DND-41 (cell line): ENCODE results near the gene EPHB2.

Experiments
- ATAC-seq: fragments of 200-7000 bp; cut with Tn5 transposase; 3 replicates; pipeline ENCODE4 v1.9.1; 2021; ENCODE audit warnings: low read depth; ENCODE audit not compliant: insufficient read depth
- DNase-seq: peaks from one replicate; pipeline ENCODE4 v3.0.0-alpha.2; 2020
- H2AFZ ChIP-seq: 2 replicates; pipeline ENCODE4 v1.6.0; 2012; ENCODE audit warnings: low read depth, low read length
- H3K27ac ChIP-seq: 2 replicates; pipeline ENCODE4 v1.5.1; 2012; ENCODE audit warnings: low read length, inconsistent platforms
- H3K27me3 ChIP-seq: fragments of 200-600 bp; sonication (generic); 2 replicates; pipeline ENCODE4 v1.6.0; 2012; ENCODE audit warnings: low read length, mild to moderate bottlenecking, inconsistent platforms; ENCODE audit not compliant: insufficient read depth, poor library complexity
- H3K36me3 ChIP-seq: 2 replicates; pipeline ENCODE4 v1.5.1; 2012; ENCODE audit warnings: low read length, inconsistent platforms; ENCODE audit not compliant: insufficient read depth
- H3K4me1 ChIP-seq: 2 replicates; pipeline ENCODE4 v1.5.1; 2012; ENCODE audit warnings: mild to moderate bottlenecking, low read length; ENCODE audit not compliant: insufficient read depth
- H3K4me2 ChIP-seq: 2 replicates; pipeline ENCODE4 v1.6.0; 2012; ENCODE audit warnings: mild to moderate bottlenecking, moderate library complexity, low read length, inconsistent platforms; ENCODE audit not compliant: insufficient read depth
- H3K4me3 ChIP-seq, 2 experiments: fragments of 200-600 bp in 1 of 2; shearing (Covaris generic) in 1 of 2; 2 replicates each; pipeline ENCODE4 v1.5.1; 2012 to 2016; ENCODE audit warnings: inconsistent platforms in 2 of 2, low read length in 2 of 2, mild to moderate bottlenecking in 2 of 2, low read depth in 1 of 2, moderate library complexity in 1 of 2
- H3K79me2 ChIP-seq: 2 replicates; pipeline ENCODE4 v1.6.0; 2012; ENCODE audit warnings: low read length, inconsistent platforms; ENCODE audit not compliant: insufficient read depth
- H3K9ac ChIP-seq: 2 replicates; pipeline ENCODE4 v1.6.0; 2012; ENCODE audit warnings: low read depth, mild to moderate bottlenecking, inconsistent platforms, low read length, moderate library complexity
- H3K9me3 ChIP-seq: 2 replicates; pipeline ENCODE4 v1.5.1; 2012; ENCODE audit warnings: low read length, moderate library complexity, mild to moderate bottlenecking, inconsistent platforms; ENCODE audit not compliant: insufficient read depth, severe bottlenecking
- H4K20me1 ChIP-seq: 2 replicates; pipeline ENCODE4 v1.6.0; 2012; ENCODE audit warnings: low read length; ENCODE audit not compliant: insufficient read depth
- EZH2 ChIP-seq: IDR thresholded peaks from 3 replicates; pipeline ENCODE4 v1.6.1; 2012; ENCODE audit warnings: borderline replicate concordance, low read depth, mild to moderate bottlenecking, moderate library complexity, low read length, inconsistent platforms; ENCODE audit not compliant: severe bottlenecking
- TF ChIP-seq, protein P1 (sequence below): IDR thresholded peaks from 2 replicates; pipeline ENCODE4 v1.5.1; 2012; ENCODE audit warnings: borderline replicate concordance, low read length, moderate library complexity, mild to moderate bottlenecking; ENCODE audit not compliant: poor library complexity, severe bottlenecking; ENCODE audit errors: extremely low read depth

The EPHB2 gene

GRCh38 chr1:22916471-22916820, 205.8 kb downstream of the EPHB2 start:
- no peak overlapping the region for H3K4me2 ChIP-seq
- peaks cover 3% of the 10 kb centered on the region for H4K20me1 ChIP-seq
- TF ChIP-seq, protein P1, sequence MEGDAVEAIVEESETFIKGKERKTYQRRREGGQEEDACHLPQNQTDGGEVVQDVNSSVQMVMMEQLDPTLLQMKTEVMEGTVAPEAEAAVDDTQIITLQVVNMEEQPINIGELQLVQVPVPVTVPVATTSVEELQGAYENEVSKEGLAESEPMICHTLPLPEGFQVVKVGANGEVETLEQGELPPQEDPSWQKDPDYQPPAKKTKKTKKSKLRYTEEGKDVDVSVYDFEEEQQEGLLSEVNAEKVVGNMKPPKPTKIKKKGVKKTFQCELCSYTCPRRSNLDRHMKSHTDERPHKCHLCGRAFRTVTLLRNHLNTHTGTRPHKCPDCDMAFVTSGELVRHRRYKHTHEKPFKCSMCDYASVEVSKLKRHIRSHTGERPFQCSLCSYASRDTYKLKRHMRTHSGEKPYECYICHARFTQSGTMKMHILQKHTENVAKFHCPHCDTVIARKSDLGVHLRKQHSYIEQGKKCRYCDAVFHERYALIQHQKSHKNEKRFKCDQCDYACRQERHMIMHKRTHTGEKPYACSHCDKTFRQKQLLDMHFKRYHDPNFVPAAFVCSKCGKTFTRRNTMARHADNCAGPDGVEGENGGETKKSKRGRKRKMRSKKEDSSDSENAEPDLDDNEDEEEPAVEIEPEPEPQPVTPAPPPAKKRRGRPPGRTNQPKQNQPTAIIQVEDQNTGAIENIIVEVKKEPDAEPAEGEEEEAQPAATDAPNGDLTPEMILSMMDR, result no peak
- no peak for TF ChIP-seq EZH2
- H3K9me3 ChIP-seq, result no peaks in the 10 kb centered on the region
- H2AFZ ChIP-seq, result no peak overlapping the region
- no peaks in the 10 kb centered on the region for H3K4me1 ChIP-seq
- peak; percentile 13 for DNase-seq
- H3K9ac ChIP-seq, result no peak overlapping the region
- H3K79me2 ChIP-seq, result no peaks in the 10 kb centered on the region
- no peak overlapping the region for H3K27ac ChIP-seq
- no peaks in the 10 kb centered on the region for H3K36me3 ChIP-seq
- ATAC-seq, result no peak
- peaks cover 19% of the 10 kb centered on the region for H3K27me3 ChIP-seq
- no peak overlapping the region for H3K4me3 ChIP-seq

DNA sequence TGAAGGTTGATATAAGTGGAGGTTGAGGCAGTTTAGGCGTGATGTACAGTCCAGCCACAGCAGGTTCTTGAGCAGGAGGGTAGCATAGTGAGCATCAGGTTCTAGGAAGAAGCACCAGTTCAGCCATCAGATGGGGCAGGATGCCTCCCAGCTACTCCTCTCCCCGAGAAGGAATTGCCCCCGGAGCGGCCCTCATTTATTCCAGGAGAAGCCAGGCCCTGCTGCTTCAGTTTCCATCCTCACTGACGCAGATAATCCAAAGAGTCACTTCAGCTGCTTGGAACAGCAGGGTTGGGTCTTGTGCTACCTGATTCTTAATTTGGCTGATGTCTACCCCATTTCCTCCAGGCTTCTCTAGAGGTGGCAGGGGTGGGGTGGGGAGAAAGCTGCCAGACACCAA, 207.3 kb downstream of the EPHB2 start:
- H3K4me2 ChIP-seq, result no peak overlapping the region
- no peaks in the 10 kb centered on the region for H3K4me1 ChIP-seq
- H3K27ac ChIP-seq, result no peak overlapping the region
- ATAC-seq (no peak), DNase-seq (no peak)
- no peaks in the 10 kb centered on the region for H3K36me3 ChIP-seq
- TF ChIP-seq, protein P1, result no peak
- TF ChIP-seq EZH2, result no peak
- no peaks in the 10 kb centered on the region for H3K9me3 ChIP-seq
- H2AFZ ChIP-seq, result no peak overlapping the region
- no peak overlapping the region for H3K9ac ChIP-seq
- peaks cover 3% of the 10 kb centered on the region; the same call in 1 of the 2 replicates for H4K20me1 ChIP-seq
- peaks cover 19% of the 10 kb centered on the region for H3K27me3 ChIP-seq
- H3K79me2 ChIP-seq, result no peaks in the 10 kb centered on the region
- no peak overlapping the region for H3K4me3 ChIP-seq

DNA sequence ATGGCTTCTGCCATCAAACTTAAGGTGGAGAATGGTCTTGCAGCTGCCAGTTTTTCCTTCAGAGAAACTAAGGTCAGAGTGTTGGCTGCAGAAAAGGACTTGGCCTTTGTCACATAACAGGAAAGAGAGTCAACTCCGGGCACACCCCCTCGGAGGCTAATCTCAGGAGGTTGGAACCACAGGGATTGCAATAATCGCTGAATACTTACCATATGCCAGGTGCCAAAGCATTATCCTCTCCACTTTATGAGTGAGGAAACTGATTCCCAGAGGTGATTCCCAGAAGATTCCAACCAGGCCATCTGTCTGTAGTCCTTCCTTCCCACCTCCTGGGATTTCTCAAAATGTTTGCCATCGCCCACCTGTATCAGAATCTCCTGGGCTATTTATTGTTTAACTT, 208.0 kb downstream of the EPHB2 start:
- H3K36me3 ChIP-seq, result no peaks in the 10 kb centered on the region
- no peak overlapping the region for H3K27ac ChIP-seq
- H2AFZ ChIP-seq, result no peak overlapping the region
- no peak overlapping the region for H3K9ac ChIP-seq
- peaks cover 19% of the 10 kb centered on the region for H3K27me3 ChIP-seq
- DNase-seq (no peak), ATAC-seq (no peak)
- H3K79me2 ChIP-seq, result no peaks in the 10 kb centered on the region
- no peak overlapping the region for H3K4me2 ChIP-seq
- no peaks in the 10 kb centered on the region for H3K9me3 ChIP-seq
- peaks cover 3% of the 10 kb centered on the region; the same call in 1 of the 2 replicates for H4K20me1 ChIP-seq
- no peaks in the 10 kb centered on the region for H3K4me1 ChIP-seq
- TF ChIP-seq, protein P1, result no peak
- no peak for TF ChIP-seq EZH2
- no peak overlapping the region for H3K4me3 ChIP-seq
